ENCODE results near the gene SLC4A3. TPM values are rescaled to one million over a fixed set of nuclear protein-coding genes. Genes with fewer than 3 reads are reported as not detected.

SLC4A3 gene
- total RNA-seq, 2 experiments from 2014 or later, result 0.04 to 0.08 TPM

Other genes with a start within 250 kb of the SLC4A3 start
- gene DNPEP, start 239.7 kb upstream of the SLC4A3 start, total RNA-seq, result 100 to 1,000 TPM; 110 to 115 TPM
- not detected for gene DES, start 209.3 kb upstream of the SLC4A3 start, total RNA-seq
- gene SPEG, start 192.8 kb upstream of the SLC4A3 start, total RNA-seq, result under 1 TPM; 0.78 to 0.95 TPM
- gene GMPPA, start 128.7 kb upstream of the SLC4A3 start, total RNA-seq, result 10 to 100 TPM; 37.5 to 40.5 TPM
- gene ASIC4, start 113.1 kb upstream of the SLC4A3 start, total RNA-seq, result not detected
- 10 to 100 TPM; 36.4 to 36.8 TPM for gene CHPF, start 83.8 kb upstream of the SLC4A3 start, total RNA-seq
- gene TMEM198, start 83.6 kb upstream of the SLC4A3 start, total RNA-seq, result 1 to 10 TPM; 5.9 to 7.1 TPM
- gene OBSL1, start 56.1 kb upstream of the SLC4A3 start, total RNA-seq, result 1 to 10 TPM in 1 of 2 experiments, under 1 TPM in 1; 0.99 to 1.2 TPM
- not detected for gene INHA, start 55.3 kb upstream of the SLC4A3 start, total RNA-seq
- gene STK11IP, start 29.8 kb upstream of the SLC4A3 start, total RNA-seq, result 10 to 100 TPM; 25.9 to 27.6 TPM